Epidermal melanocyte (primary cell): ENCODE measurements around the gene DUSP8.
"Not testable (repeated sequence)": the region's sequence is repeated elsewhere in the genome, so short reads cannot be mapped to it uniquely, and the experiment has no call there.

Source experiments
- DNase-seq: peaks from one replicate; pipeline ENCODE4 v3.0.0; 2011; ENCODE audit warnings: low spot score; ENCODE audit not compliant: insufficient read length

DUSP8 gene

GRCh38 chr11:1589191-1589963 is 17.3 kb upstream of the DUSP8 start:
- DNase-seq: not testable (repeated sequence)

- no peak for DNase-seq
Measured at GRCh38 chr11:1586699-1587098, 14.6 kb upstream of the DUSP8 start.

GRCh38 chr11:1584661-1585370 is 12.7 kb upstream of the DUSP8 start, which contains the start of gene KRTAP5-1:
Gene KRTAP5-1 (minus strand): TSS chr11:1585283. CDS start chr11:1585249, 34 bp downstream.
- not testable (repeated sequence) for DNase-seq

GRCh38 chr11:1582909-1583308 is 10.8 kb upstream of the DUSP8 start:
- not testable (repeated sequence) for DNase-seq

GRCh38 chr11:1581976-1582375 is 9.9 kb upstream of the DUSP8 start:
- no peak for DNase-seq

GRCh38 chr11:1576825-1577224 is 4.8 kb upstream of the DUSP8 start:
- DNase-seq: no peak

GRCh38 chr11:1575756-1576155 is 3.7 kb upstream of the DUSP8 start:
- not testable (repeated sequence) for DNase-seq

- no peak for DNase-seq
Measured at GRCh38 chr11:1574933-1575242, 2.8 kb upstream of the DUSP8 start.

GRCh38 chr11:1574238-1574932 is 2.3 kb upstream of the DUSP8 start:
- DNase-seq: no peak

- no peak for DNase-seq
Measured at GRCh38 chr11:1573903-1574237, 1.8 kb upstream of the DUSP8 start.

GRCh38 chr11:1573077-1573902 is 1.2 kb upstream of the DUSP8 start:
- no peak for DNase-seq

- no peak for DNase-seq
Measured at GRCh38 chr11:1571760-1572196, 293 bp downstream of the DUSP8 start.

- DNase-seq: no peak
Measured at GRCh38 chr11:1570896-1571759, 943 bp downstream of the DUSP8 start.

GRCh38 chr11:1570531-1570895 is 1.6 kb downstream of the DUSP8 start:
- DNase-seq: no peak

- no peak for DNase-seq
Measured at GRCh38 chr11:1570001-1570453, 2.0 kb downstream of the DUSP8 start.

GRCh38 chr11:1569251-1569780 is 2.8 kb downstream of the DUSP8 start:
- DNase-seq: no peak

- DNase-seq: no peak
Measured at GRCh38 chr11:1568441-1568911, 3.6 kb downstream of the DUSP8 start.

GRCh38 chr11:1567721-1568100 is 4.4 kb downstream of the DUSP8 start:
- no peak for DNase-seq

GRCh38 chr11:1567052-1567720 is 4.9 kb downstream of the DUSP8 start:
- no peak for DNase-seq
